Mesenteric fat pad (tissue), 1 donor: ENCODE data around the gene CSNK1A1. TPM values are rescaled to one million over a fixed set of nuclear protein-coding genes. Genes with fewer than 3 reads are reported as not detected.
"Not testable (repeated sequence)": the region's sequence is repeated elsewhere in the genome, so short reads cannot be mapped to it uniquely, and the experiment has no call there.

Source experiments
- DNase-seq: peaks from one replicate; pipeline ENCODE4 v3.0.0-alpha.2; 2020; ENCODE audit warnings: low spot score
- total RNA-seq: library from RNA; stranded (reverse); fragmentation: NEBNext Ultra II Directional; extraction: Animal tissue kit (Norgen Biotek cat#: 25700); gene quantifications from one replicate; pipeline ENCODE4 v1.2.1, GENCODE V29; 2021
- donor health status: DM: yes; HTN: yes; CAD: no.

Gene CSNK1A1
- total RNA-seq, 1 donor from 2014 or later: 224 TPM

- no peak for DNase-seq
Observed at GRCh38 chr5:149492781-149493180, 58.5 kb downstream of the CSNK1A1 start.

DNA sequence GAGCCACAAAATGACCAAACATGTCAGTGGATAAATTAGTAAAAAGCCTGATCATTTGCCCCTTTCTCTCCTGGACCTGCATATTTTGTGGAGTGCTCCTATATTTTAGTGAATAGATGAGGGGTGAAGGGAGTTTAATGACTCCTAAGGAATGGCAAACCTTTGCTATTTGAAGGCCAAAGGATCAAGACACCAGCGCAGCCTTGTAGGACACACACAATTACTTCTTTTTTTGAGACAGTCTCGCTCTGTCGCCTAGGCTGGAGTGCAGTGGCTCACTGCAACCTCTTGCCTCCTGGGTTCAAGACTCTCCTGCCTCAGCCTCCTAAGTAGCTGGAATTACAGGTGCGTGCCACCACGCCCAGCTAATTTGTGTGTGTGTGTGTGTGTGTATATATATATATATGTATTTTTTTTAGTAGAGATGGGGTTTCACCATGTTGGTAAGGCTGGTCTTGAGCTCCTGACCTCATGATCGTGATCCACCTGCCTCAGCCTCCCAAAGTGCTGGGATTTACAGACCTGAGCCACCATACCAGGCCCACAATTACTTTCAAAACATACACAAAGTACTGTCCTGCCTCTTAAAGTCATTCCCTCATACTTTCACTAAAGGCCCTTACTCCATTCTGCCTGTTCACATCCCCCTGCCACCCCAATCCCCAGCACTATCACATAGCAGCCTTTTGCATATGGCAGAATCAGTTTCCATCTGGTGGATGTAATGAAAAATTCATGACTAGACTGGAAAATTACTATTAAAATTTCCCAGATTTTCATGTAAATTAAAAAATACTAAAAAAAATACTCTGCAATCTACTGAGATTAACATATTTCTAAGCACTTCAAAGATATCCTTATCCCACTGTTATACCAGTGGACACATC is 60.4 kb downstream of the CSNK1A1 start:
- DNase-seq: no peak

- no peak for DNase-seq
Observed at GRCh38 chr5:149489605-149490037, 61.6 kb downstream of the CSNK1A1 start.

- DNase-seq: no peak
Observed at GRCh38 chr5:149488645-149489306, 62.5 kb downstream of the CSNK1A1 start.

- DNase-seq: no peak
Observed at GRCh38 chr5:149487672-149488071, 63.6 kb downstream of the CSNK1A1 start.

DNA sequence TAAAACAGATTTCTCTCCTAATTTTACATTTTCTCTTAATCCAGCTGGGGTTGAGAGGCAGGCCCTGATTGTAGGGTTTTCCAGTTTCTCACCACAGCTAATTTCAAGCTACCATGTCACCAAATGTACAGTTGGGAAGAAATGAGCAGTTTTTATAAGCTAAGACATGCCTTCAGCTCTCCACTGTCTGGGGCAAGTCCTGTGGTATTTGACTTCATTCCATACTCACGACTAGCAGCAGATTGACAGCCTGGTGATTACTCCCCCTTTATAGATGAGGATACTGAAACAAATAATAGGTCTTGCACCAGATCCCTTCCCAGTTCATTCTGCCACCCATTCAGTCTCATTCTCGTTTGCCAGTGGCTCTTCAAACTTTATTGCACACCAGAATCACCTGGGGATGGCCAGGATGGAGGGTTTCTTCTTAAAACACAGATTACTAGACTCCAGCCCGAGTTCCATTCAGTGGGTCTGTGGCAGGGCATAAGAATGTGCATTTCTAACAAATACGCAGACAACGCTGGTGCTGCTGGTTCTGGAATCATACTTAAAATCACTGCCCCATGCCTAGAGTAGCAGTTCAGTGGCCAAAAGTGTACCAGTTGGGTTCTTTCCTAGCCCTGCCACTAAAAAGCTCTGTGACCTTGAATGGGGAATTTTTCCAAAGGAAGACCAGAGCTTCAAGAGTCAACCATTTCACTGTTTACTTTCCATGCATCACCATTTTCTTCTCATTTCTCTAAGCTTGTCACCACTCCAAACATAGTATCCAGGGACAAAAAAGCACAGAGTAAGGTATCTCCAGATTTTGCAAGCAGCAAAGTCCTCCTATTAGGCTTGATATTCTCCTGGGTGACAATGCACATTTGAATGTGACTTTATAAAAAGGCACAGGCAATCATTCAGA is 64.3 kb downstream of the CSNK1A1 start:
- no peak for DNase-seq

GRCh38 chr5:149485655-149486615 is 65.3 kb downstream of the CSNK1A1 start:
- no peak for DNase-seq

GRCh38 chr5:149481485-149481884 is 69.8 kb downstream of the CSNK1A1 start:
- DNase-seq: no peak

DNA sequence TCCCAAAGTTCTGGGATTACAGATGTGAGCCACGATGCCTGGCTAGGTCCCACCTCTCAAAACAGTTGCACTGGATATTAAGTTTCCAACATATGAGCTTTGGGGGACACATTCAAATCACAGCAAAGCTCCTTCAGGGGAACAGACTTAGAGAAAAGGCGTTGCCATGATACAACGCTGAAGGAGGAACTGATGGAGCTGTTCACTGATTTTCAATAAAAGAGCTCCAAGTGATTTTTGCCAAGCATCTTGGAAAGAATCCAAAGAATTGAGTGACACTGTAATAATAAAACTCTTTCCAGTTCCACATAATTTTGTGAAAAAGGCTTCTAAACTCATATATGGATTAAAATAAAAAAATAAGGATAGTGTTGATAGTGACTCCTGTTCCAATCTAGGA is 72.5 kb downstream of the CSNK1A1 start:
- DNase-seq: no peak

- no peak for DNase-seq
Observed at GRCh38 chr5:149475777-149476176, 75.5 kb downstream of the CSNK1A1 start.

DNA sequence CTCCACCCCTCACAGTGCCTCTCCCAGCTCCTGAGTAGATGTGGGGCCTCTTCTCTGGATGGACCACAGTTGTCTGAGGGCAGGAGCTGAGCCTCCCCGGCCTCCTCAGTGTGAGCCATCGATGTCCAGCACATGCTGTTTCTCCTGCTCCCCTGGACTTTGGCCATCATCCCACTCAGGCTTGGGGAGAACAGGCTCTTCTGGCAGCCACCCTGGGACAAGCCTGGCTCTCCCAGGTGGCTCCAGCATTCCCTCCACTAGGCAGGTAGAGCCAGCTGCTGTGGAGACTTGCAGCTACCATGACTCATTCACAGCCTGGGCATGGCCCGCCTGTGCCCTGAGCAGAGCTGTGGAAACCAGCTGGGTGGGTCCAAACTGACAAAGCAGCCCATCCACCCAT is 77.0 kb downstream of the CSNK1A1 start:
- peak; percentile 69 for DNase-seq

DNA sequence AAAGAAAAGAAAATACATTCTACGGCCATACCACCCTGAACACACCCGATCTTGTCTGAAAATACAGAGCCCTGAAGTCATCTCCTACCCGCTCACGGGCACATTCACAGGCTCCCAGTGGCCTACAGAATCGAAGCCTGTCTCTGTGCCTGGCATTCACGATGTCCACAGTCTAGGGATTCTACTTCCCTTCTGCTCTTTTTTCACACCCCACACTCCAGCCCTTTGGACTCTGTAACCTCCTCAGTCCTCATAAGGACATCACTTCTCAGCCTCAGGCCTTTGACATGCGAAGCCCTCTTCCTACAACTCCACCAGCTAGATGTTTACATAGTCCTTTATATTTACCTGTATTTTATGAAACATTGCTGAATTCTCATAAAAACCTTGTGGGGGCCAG is 77.8 kb downstream of the CSNK1A1 start:
- no peak for DNase-seq

- peak; percentile 53 for DNase-seq
Observed at GRCh38 chr5:149472399-149472798, 78.8 kb downstream of the CSNK1A1 start.

DNA sequence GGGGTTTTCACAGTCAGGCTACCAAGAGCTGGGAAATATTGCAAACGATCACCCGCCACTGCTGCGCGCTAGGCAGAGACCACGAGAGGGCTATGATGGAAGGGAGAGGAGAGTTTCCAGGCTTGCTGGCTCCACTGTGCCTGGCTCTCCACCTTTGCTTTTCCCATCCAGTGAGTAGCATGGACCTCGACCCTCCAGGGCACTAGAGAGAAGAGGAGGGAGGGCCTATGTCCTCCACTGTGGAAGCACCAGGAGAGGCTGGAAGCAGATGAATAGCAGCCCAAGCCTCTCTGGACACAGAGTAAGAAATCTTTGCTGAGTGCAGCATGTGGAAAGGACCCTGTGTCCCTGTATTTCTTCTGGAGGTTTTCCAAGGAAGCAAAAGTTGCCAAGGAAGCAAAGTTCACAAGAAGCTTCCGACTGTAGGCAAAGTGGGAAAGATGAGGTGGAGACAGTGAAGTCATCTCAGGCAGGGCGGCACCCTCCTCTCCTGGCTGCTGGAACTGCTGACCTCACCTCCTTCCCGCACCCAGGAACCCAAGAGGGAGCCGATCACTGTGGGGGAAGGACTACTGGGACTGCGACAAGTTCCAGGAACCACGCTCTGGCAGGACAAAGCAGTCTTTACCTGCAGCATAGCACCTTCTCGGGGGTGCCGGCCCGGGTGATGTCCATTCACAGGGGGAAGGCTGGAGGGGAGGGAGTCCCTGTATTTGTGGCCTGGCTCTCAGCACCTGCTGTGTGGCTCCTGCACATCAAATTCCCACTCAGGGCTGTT is 79.6 kb downstream of the CSNK1A1 start:
- DNase-seq: peak; percentile 82

DNA sequence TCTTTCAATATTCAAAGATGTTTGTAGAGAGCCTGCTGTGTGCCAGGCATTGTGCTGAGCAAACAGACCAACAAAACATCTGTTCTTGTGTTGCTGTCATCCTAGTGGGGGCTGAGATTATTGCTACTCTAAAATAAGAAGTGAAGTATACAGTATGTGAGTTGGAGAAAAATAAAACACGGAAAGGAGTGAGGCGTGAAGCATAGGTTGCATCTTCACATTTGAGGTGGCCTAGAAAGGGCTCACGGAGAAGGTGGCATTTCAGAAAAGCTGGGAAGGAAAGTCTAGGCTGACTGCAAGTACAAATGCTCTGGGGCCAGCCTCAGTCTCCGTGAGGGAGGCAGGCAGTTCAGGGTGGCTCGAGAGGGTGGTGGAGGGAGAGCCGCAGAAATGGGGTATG is 80.3 kb downstream of the CSNK1A1 start:
- no peak for DNase-seq

DNA sequence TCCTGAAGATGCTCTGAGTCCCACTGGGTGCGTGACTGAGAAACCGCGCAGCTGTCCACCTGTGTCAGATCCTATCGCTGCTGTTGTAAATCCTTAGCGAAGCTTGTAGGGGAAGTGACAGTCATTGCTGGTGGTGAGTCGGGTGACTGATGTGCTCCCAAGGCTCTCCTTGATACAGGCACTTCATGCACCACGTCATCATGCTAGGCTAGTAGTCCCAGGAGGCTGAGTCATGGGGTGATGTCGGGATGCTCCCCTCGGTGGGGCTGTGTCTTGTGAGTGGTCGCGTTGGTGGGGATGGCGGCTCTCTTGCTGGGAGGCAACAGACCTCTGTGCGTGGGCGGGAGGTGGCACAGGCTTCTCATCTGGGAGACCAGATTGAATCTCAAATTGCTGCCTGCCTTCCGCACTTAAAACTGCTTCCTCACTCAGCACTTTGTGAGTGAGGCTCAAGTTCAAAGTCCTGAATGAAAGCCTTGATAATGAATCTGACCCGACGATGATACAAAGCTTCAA is 84.7 kb downstream of the CSNK1A1 start:
- DNase-seq: no peak

GRCh38 chr5:149464796-149465489 is 86.3 kb downstream of the CSNK1A1 start:
- no peak for DNase-seq

DNA sequence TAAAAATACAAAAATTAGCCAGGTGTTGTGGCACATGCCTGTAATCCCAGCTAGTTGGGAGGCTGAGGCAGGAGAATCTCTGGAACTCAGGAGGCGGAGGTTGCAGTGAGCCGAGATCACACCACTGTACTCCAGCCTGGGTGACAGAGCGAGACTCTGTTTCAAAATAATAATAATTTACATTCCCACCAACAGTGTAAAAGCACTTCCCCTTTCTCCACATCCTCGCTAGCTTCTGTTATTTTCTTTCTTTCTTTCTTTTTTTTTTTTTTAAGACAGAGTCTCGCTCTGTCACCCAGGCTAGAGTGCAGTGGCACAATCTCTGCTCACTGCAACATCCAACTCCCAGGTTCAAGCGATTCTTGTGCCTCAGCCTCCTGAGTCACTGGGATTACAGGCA is 89.3 kb downstream of the CSNK1A1 start:
- DNase-seq: not testable (repeated sequence)

- no peak for DNase-seq
Observed at GRCh38 chr5:149459891-149460290, 91.3 kb downstream of the CSNK1A1 start.
